GM12891 (cell line): Measurements from ENCODE around the gene SLC4A3.
"Not testable (repeated sequence)": the region's sequence is repeated elsewhere in the genome, so short reads cannot be mapped to it uniquely, and the experiment has no call there.

ENCODE experiments used
- DNase-seq: peaks from one replicate; pipeline ENCODE4 v3.0.0; 2011; ENCODE audit warnings: low spot score; ENCODE audit not compliant: insufficient read length
- FAIRE-seq: peaks from 2 replicates; lab custom pipeline; 2011; peaks lifted over from hg19 to GRCh38; lab: Jason Lieb, UNC
- PAX5 ChIP-seq: IDR thresholded peaks from 2 replicates; pipeline ENCODE4 v1.6.1; 2011; ENCODE audit warnings: low read length, moderate library complexity, mild to moderate bottlenecking; ENCODE audit not compliant: insufficient read depth, severe bottlenecking
- POLR2A ChIP-seq: IDR thresholded peaks from 2 replicates; pipeline ENCODE4 v1.6.1; 2011; ENCODE audit warnings: low read depth, low read length, control low read depth
- POLR2AphosphoS5 ChIP-seq: IDR thresholded peaks from 2 replicates; pipeline ENCODE4 v1.6.1; 2011; ENCODE audit warnings: low read depth, low read length, control low read depth
- POU2F2 ChIP-seq: IDR thresholded peaks from 2 replicates; pipeline ENCODE4 v1.6.1; 2011; ENCODE audit warnings: low read depth, mild to moderate bottlenecking, control low read depth, low read length, moderate library complexity
- SPI1 ChIP-seq: IDR thresholded peaks from 2 replicates; pipeline ENCODE4 v1.6.1; 2011; ENCODE audit warnings: low read depth, low read length, control low read depth
- TAF1 ChIP-seq: IDR thresholded peaks from 2 replicates; pipeline ENCODE4 v1.6.1; 2011; ENCODE audit warnings: low read depth, low read length, control low read depth

SLC4A3 gene

DNA sequence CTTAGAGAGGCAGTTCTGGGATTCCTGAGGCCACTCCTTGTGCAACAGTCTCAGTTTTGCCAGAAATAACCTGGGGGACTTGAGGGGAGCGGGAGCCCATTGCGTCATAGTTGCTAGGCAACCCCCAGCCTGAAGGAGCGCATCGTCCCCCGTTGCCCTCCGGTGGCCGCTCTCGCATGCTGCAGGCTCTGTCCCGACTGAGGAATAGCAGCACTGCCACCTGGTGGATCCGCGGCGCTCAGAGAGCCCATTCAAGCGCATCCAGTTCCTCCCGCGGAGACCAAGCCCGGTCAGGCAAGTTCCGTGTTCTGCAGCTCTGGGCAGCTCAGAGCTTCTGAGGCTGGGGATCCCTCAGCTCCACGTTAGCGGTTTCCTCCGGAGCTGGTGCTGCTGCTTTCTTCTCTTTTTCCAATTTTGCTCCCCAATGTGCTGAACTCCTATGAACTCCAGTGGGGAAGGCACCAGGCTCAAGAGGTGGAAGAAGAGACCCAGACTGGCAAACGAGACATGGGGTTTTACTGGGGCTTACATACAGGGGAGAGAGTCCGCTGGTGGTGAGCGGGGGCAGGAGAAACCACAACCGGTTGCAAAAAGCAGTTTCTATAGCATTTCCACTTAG is 15.1 kb downstream of the SLC4A3 start:
- DNase-seq, result peak; percentile 92
- peak; percentile 99 for FAIRE-seq
- TF ChIP-seq PAX5 (peak; percentile 99), SPI1 (peak; percentile 85), POU2F2 (peak; percentile 87), POLR2AphosphoS5 (no peak)

DNA sequence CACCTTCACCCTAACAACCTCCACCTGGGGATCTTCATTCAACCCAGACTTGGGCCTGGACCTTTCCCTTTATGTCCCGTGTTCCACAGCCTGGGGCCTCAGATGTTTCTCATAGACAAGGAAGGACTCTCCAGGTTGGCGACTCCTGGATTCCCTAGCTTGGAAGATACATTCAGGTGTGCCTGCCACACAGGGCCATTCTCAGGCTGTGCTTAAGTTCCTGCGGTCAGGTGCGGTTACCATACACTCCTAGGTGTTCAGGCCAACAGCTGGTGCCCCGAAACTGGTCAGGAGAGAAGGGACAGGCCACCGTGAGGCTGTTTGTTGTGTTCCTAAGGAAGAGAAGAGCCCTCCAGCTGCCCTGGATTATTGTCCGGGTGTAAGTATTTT is 15.6 kb downstream of the SLC4A3 start:
- DNase-seq, result no peak
- TF ChIP-seq SPI1, result no peak
- no peak for TF ChIP-seq POU2F2
- TF ChIP-seq PAX5, result no peak
- TF ChIP-seq TAF1, result no peak
- TF ChIP-seq POLR2AphosphoS5, result no peak
- TF ChIP-seq POLR2A, result no peak
- no peak for FAIRE-seq

DNA sequence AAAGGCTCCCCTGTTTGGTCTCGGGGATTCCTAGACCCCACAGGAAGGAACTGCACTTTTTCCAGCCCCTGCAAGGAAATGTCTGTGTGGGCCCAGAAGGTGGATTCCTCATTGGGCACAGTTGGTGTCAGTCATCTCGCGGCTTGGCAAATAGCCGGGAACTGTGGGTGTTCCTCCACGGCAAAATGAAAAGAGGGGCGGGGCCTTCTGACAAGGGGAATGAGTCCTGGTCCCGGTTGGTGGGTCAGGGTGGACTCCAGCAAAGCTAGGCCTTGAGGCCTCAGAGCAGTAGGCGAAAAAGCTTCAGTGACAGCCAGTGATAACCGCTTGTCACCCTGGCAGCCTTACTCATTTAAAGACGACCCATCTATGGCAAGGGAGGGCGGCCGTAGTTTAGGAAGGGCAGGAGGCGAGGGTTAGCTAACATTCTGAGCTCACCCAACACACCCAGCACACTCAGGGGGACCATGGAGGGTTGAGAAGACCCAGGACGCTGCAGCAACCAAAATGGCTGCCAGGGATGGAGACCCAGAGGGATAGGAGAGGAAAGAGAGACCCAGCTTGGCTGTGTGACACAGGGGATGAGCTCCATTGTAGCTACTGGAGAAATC is 16.5 kb downstream of the SLC4A3 start:
- FAIRE-seq (no peak), DNase-seq (no peak)
- TF ChIP-seq POLR2AphosphoS5 (no peak), PAX5 (no peak)

DNA sequence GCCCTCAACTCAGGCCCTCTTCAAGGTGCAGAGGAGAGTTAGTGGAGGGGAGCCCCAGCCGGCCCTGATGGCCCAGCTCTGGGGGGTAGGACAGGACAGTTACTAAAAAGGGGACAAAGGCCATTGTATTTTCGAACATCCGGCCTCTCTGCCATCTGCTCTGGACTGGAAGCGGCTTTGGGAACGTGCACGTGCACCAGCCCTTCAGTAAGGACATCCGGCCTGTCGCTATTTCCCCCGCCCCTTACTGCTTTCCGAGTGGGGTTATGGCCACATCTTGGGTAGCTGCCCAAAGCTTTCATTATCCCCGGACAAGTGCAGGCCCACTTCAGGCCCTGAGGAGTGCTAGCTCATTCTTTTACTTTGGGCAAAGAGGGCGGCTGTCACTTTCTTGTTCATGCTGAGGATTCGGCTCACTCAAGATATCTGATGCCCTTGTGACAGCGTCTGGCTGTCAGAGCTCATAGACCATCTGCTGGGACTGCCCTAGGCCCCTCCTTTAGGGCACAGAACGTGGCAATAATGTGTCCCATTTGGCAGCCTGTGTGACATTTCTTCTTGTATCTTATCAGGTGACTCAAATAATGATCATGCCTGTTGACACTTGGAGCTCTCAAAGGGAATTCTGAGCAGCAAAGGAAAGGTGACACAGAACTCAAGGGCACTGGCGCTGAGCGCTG is 17.5 kb downstream of the SLC4A3 start:
- no peak for DNase-seq
- no peak for FAIRE-seq
- no peak for TF ChIP-seq POLR2AphosphoS5
- TF ChIP-seq POLR2A, result no peak
- no peak for TF ChIP-seq POU2F2
- TF ChIP-seq SPI1, result no peak
- TF ChIP-seq PAX5, result no peak
- TF ChIP-seq TAF1, result no peak

DNA sequence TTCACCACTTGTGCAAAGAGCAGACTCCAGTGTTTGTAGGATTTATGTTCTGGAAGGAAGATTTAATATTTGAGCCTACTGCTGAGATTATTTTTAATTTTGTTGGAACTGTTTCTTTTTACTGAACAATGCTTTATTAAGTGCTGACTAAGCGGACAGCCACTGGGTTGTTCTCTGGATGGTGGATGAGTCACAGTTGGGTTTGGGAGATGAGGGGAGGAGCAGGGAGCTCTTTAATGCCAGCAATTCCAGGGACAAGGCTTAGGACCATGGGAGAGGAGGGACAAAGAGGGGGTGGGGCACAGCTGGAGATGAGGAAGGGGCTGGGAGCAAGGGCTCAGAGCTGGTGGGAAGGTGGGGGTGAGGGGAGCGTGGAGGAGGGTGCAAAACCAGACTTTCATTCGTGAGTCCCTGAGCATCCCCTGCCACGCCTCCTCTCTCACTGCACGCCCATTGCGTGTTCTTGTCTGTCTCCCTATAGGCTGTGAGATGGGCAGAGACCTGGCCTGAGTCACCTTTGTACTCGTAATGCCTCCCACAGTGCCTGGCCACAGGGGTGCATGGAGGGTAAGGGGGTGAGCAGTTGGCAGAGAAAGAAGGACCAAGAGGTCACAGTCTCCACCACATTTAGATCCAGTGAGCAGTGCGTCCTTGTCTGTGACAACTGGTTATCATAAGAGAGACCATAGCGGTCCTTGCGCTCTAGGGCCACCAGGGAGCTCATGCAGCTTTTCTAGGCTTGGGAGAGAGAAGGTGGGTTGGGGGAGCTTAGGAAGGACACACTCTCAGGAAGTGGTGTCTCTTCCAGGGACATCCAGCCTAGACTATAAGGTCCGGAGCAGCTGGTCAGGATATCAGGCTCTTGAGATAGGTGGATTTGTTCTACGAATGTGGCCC is 18.4 kb downstream of the SLC4A3 start:
- DNase-seq, result no peak
- no peak for TF ChIP-seq PAX5
- no peak for TF ChIP-seq SPI1
- TF ChIP-seq TAF1, result no peak
- no peak for TF ChIP-seq POLR2AphosphoS5
- no peak for TF ChIP-seq POLR2A
- no peak for TF ChIP-seq POU2F2
- no peak for FAIRE-seq

DNA sequence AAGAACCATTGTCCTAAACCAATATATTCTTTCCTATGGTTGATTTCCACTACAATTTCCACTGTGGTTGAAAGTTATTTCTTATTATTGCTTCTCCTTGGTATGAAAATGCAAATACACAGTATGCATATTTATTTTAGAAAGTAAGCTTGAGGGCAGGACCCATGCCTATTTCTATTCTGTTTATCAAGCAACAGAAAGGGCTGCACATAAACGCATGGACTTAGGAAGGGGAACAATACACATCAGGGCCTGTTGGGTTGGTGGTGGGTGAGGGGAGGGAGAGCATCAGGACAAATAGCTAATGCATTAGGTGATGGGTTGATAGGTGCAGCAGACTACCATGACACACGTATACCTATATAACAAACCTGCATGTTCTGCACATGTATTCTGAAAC is 20.7 kb downstream of the SLC4A3 start:
- DNase-seq, result no peak
- FAIRE-seq, result no peak
- no peak for TF ChIP-seq PAX5
- TF ChIP-seq SPI1, result no peak
- no peak for TF ChIP-seq POLR2AphosphoS5
- TF ChIP-seq POU2F2, result no peak
- TF ChIP-seq TAF1, result no peak
- TF ChIP-seq POLR2A, result no peak

DNA sequence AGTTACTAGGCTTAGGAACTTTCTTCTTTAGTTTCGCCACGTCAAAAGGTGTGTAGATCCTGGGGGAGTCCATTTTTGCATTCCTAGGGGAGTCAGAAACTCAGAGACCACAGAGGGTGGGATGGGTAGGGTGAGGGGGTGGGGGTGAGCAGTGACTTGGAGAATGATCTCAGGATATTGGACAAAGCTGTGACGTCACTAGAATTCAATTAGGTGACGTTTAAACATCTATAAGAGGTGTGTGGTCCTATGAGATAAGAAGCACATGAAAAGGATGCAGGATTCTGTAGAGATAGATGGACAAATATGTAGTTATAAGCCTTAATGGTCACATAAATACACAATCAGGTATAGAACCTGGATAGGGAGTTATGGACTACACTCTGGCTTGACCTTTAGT is 21.5 kb downstream of the SLC4A3 start:
- DNase-seq (no peak), FAIRE-seq (no peak)
- TF ChIP-seq POLR2A, result no peak
- no peak for TF ChIP-seq PAX5
- no peak for TF ChIP-seq POU2F2
- TF ChIP-seq TAF1, result no peak
- no peak for TF ChIP-seq SPI1
- TF ChIP-seq POLR2AphosphoS5, result no peak

DNA sequence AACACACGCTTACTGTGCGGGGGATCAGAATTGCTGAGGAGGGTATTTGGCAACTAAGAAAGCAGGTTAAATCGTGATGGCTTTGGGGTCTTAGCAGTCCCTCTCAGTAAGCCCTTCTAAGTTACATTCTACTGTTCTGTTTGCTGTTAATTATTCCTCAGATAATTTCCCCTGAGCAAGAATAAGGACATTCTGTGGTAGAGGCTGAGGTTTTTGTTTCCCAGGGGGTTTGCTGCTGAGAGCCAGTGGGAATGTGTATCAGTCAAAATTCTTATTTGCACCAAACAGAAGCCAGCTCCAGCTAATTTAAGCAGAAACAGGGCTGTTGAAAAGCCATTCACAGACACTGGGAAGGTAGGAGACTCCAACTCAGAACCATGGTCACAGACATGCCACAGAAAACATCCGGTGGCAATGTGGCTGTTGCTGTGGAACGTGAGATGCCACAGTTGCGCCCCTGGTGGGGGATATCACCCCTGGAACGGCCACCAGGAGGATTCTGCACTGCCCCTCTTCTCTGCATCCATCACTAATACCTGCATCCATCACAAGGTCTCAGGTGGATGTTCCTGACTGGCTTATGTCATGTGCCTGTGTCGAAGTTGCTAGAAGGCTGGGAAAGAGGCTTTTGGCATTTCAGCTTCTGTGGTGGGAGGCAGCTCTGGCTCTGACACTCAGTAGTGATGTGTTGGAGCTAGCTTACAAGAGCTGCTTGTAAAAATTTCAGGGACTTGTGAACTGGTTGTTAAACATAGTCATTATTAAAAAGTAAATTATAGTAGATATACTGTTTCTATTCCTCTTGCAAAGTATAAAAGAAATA is 23.2 kb downstream of the SLC4A3 start:
- DNase-seq, result no peak
- FAIRE-seq, result no peak
- TF ChIP-seq POLR2AphosphoS5 (no peak), TAF1 (no peak), PAX5 (no peak), SPI1 (no peak), POU2F2 (no peak), POLR2A (no peak)

DNA sequence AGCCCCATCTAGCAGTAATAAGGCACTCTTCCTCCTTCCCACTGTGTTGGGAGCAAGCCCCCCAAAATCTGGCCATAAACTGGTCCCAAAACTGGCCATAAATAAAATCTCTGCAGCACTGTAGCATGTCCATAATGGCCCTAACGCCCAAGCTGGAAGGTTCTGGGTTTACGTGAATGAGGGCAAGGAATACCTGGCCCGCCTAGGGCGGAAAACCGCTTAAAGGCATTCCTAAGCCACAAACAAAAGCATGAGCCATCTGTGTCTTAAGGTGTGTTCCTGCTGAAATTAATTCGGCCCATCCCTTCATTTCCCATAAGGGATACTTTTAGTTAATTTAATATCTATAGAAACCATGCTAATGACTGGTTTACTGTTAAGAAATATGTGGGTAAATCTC is 24.2 kb downstream of the SLC4A3 start:
- FAIRE-seq, DNase-seq: not testable (repeated sequence)
